ENCODE measurements around the gene GNA12. TPM values are rescaled to one million over a fixed set of nuclear protein-coding genes. Genes with fewer than 3 reads are reported as not detected.

The GNA12 gene
- total and polyA plus RNA-seq, 2 experiments from 2014 or later = 28.4 to 40.2 TPM

DNA sequence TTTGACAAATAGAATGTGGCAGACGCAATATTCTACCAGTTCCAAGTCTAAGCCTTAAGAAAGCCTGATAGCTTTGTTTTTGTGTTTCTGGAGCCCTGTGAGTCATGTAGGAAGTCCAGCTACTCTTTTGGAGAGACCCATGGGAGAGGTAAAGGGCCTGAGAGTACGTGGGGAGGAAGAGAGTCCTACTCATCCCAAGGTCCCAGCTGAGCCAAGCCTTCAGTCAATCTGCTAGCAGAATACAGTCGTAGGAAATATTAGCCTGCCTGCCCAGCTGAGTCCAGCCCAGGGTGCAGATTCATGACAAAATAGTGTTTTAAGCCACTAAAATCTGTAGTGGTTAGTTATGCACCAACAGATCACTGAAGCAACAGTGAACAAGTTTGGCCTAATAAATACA lies 9.0 kb upstream of the GNA12 start:
- no peak overlapping the region for H2AFZ ChIP-seq
- no peaks in the 10 kb centered on the region for H3K9me2 ChIP-seq (replicated peaks; ENCODE audit: insufficient read depth)
- H3K4me3 ChIP-seq = no peak overlapping the region
- WGBS (ENCODE audit: low lambda C conversion rate, missing lambda C conversion rate) = 89% methylated on average over 3 of the region's 3 CpGs
- TF ChIP-seq, protein P1, sequence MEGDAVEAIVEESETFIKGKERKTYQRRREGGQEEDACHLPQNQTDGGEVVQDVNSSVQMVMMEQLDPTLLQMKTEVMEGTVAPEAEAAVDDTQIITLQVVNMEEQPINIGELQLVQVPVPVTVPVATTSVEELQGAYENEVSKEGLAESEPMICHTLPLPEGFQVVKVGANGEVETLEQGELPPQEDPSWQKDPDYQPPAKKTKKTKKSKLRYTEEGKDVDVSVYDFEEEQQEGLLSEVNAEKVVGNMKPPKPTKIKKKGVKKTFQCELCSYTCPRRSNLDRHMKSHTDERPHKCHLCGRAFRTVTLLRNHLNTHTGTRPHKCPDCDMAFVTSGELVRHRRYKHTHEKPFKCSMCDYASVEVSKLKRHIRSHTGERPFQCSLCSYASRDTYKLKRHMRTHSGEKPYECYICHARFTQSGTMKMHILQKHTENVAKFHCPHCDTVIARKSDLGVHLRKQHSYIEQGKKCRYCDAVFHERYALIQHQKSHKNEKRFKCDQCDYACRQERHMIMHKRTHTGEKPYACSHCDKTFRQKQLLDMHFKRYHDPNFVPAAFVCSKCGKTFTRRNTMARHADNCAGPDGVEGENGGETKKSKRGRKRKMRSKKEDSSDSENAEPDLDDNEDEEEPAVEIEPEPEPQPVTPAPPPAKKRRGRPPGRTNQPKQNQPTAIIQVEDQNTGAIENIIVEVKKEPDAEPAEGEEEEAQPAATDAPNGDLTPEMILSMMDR (IDR thresholded peaks at IDR 0.05; ENCODE audit: poor library complexity) = no peak
- TF ChIP-seq EZH2 (IDR thresholded peaks at IDR 0.05; ENCODE audit: borderline replicate concordance) = no peak
- TF ChIP-seq EZH2phosphoT487 (IDR thresholded peaks at IDR 0.05; ENCODE audit: low read depth, severe bottlenecking, unreplicated experiment) = no peak
- H4K20me1 ChIP-seq (ENCODE audit: insufficient read depth, poor library complexity, severe bottlenecking) = no peaks in the 10 kb centered on the region
- no peaks in the 10 kb centered on the region for H3K27me3 ChIP-seq
- no peaks in the 10 kb centered on the region for H3K79me2 ChIP-seq
- H3K4me2 ChIP-seq = no peak overlapping the region
- DNase-seq (ENCODE audit: low spot score) = no peak
- H3K4me1 ChIP-seq (ENCODE audit: insufficient read depth) = no peaks in the 10 kb centered on the region
- H3K9me3 ChIP-seq (ENCODE audit: low read depth) = no peaks in the 10 kb centered on the region
- H3K27ac ChIP-seq = no peak overlapping the region
- H3K36me3 ChIP-seq (replicated peaks; ENCODE audit: insufficient read depth, low read depth) = no peaks in the 10 kb centered on the region

DNA sequence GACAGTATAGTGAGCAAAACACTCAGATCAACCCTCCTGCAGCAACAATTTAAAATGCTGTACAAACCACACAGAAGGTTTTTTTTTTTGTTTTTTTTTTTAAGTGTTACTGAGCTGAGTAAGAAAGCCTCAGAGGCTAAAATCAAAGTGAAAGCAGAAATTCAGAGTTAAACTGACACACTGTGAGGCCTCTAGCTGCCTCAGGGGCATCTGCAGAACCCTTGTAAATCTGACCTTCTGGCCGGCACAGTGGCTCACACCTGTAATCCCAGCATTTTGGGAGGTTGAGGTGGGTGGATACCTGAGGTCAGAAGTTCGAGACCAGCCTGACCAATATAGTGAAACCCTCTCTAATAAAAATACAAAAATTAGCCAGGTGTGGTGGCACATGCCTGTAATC lies 7.4 kb upstream of the GNA12 start:
- Histone ChIP-seq H3K4me3 (no peak overlapping the region), H2AFZ (no peak overlapping the region), H3K4me1 (ENCODE audit: insufficient read depth) (no peaks in the 10 kb centered on the region), H3K9me3 (ENCODE audit: low read depth) (no peaks in the 10 kb centered on the region), H3K27ac (no peak overlapping the region), H3K27me3 (no peaks in the 10 kb centered on the region), H4K20me1 (ENCODE audit: insufficient read depth, poor library complexity, severe bottlenecking) (no peaks in the 10 kb centered on the region), H3K79me2 (no peaks in the 10 kb centered on the region), H3K36me3 (replicated peaks; ENCODE audit: insufficient read depth, low read depth) (no peaks in the 10 kb centered on the region), H3K9me2 (replicated peaks; ENCODE audit: insufficient read depth) (no peaks in the 10 kb centered on the region), H3K4me2 (no peak overlapping the region)
- TF ChIP-seq, protein P1 (IDR thresholded peaks at IDR 0.05; ENCODE audit: poor library complexity) = no peak
- no peak for TF ChIP-seq EZH2 (IDR thresholded peaks at IDR 0.05; ENCODE audit: borderline replicate concordance)
- no peak for TF ChIP-seq EZH2phosphoT487 (IDR thresholded peaks at IDR 0.05; ENCODE audit: low read depth, severe bottlenecking, unreplicated experiment)
- 76% methylated on average over 2 of the region's 2 CpGs for WGBS (ENCODE audit: low lambda C conversion rate, missing lambda C conversion rate)
- DNase-seq (ENCODE audit: low spot score) = no peak

DNA sequence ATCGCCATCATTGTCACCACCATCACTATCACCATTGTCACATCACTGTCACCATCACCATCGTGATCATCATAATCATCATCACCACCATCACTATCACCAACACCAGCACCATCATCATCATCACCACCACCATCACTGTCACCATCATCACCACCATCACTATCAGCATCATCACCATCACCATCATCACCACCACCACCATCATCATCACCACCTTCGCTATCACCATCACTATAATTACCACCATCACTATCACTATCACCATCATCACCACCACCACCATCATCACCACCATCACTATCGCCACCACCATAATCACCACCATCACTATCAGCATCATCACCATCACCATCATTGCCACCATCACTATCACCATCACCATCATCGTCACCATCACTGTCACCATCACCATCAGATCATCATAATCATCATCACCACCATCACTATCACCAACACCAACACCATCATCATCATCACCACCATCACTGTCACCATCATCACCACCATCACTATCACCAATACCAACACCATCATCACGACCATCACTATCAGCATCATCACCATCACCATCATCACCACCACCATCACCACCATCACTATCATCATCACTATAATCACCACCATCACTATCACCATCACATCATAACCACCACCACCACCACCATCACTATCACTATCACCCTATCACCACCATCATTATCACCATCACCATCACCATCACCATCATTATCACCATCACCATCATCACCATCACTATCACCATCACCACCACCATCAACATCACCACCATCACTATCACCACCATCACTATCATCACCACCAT lies 6.0 kb upstream of the GNA12 start:
- Histone ChIP-seq H3K4me1 (ENCODE audit: insufficient read depth) (no peaks in the 10 kb centered on the region), H2AFZ (no peak overlapping the region), H4K20me1 (ENCODE audit: insufficient read depth, poor library complexity, severe bottlenecking) (no peaks in the 10 kb centered on the region), H3K27me3 (no peaks in the 10 kb centered on the region), H3K4me2 (no peak overlapping the region), H3K9me2 (replicated peaks; ENCODE audit: insufficient read depth) (no peaks in the 10 kb centered on the region), H3K9me3 (ENCODE audit: low read depth) (no peaks in the 10 kb centered on the region), H3K36me3 (replicated peaks; ENCODE audit: insufficient read depth, low read depth) (no peaks in the 10 kb centered on the region), H3K27ac (no peak overlapping the region), H3K79me2 (no peaks in the 10 kb centered on the region), H3K4me3 (no peak overlapping the region)
- TF ChIP-seq, protein P1 (IDR thresholded peaks at IDR 0.05; ENCODE audit: poor library complexity) = no peak
- TF ChIP-seq EZH2phosphoT487 (IDR thresholded peaks at IDR 0.05; ENCODE audit: low read depth, severe bottlenecking, unreplicated experiment) (no peak), EZH2 (IDR thresholded peaks at IDR 0.05; ENCODE audit: borderline replicate concordance) (no peak)
- 91% methylated on average over 6 of the region's 6 CpGs for WGBS (ENCODE audit: low lambda C conversion rate, missing lambda C conversion rate)
- DNase-seq (ENCODE audit: low spot score) = no peak

All from hepatocyte (in vitro differentiated cells).